SHP77 treated with DMSO at 0.1 percent for 48 hours (cell line): ENCODE data around the gene IL10.
A peak's percentile ranks its signal among the peaks of the same experiment; 100 is the strongest.

Experiments used
- DNase-seq: peaks from one replicate; lab custom pipeline; 2025; lab: John Stamatoyannopoulos, UW

IL10 gene

DNA sequence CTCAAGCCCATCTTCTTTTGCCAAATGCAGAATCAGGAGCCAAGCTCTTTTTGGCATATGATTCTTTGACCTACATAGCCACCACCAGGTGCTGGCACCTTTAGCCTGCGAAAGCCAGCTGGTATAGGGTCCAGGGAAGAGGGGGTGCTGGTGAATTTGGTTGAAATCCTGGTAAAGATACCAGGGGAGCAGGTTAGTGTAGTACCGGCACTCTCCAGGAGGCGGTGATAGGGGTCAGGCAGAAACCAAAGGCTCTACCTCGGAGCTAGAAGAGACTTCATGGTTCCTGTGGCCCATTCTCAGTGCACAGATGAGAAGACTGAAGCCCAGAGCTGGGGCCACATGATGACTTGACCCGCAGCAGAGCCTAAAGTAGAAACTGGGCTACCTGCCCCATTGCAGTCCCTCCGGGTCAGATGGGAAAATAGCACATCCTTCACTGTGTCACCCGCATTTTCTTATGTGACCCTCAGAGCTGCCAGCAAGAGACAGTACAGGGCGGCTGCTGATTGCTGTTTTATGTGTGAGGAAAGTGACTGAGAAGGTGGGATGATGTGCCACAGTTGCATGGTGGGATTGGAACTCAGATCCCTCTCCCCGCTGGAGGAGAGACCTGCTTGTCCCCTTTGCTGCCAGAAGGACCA is 37.7 kb downstream of the IL10 start:
- peak; percentile 22 for DNase-seq

DNA sequence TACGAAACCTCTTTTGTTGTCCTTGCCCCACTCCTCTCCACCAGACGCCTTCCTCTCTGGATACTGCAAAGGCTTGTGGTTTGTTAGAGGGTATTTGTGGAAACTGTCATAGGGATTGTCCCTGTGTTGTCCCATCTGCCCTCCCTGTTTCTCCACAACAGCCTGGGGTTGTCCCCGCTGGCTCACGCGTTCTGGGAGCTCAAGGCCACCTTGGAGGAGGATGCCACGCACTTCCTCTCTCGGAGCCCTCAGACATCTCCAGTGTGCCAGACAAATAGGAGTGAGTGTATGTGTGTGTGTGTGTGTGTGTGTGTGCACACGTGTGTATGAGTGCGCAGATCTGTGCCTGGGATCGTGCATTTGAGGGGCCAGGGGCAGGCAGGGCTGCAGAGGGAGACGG is 39.3 kb downstream of the IL10 start:
- DNase-seq, result no peak

DNA sequence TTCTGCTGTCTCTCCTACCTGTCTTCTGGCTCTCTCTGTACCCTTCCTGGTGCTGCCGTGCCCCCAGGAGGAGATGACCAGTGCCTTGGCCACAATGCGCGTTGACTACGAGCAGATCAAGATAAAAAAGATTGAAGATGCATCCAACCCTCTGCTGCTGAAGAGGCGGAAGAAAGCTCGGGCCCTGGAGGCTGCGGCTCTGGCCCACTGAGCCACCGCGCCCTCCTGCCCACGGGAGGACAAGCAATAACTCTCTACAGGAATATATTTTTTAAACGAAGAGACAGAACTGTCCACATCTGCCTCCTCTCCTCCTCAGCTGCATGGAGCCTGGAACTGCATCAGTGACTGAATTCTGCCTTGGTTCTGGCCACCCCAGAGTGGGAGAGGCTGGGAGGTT is 39.8 kb downstream of the IL10 start:
- no peak for DNase-seq

DNA sequence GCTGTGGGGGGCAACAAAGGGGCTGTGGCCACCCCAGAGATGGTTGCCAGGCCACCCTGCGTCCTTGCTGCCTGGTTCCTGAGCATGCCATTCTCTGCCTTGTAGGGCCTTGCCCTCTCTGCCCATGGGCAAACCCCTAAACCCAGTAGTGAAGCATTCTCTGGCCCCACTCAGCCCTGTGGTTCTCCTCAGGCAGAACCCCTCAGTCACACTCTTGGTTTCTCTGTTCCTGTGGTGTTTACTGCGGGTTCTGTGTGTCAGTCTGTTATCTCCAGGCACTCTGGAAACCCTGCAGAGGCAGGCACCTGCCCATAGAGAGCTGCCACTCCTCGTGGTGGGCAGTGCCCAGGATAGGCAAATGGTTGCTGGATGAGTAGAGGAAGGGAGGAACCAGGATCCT is 42.8 kb downstream of the IL10 start:
- DNase-seq, result no peak

DNA sequence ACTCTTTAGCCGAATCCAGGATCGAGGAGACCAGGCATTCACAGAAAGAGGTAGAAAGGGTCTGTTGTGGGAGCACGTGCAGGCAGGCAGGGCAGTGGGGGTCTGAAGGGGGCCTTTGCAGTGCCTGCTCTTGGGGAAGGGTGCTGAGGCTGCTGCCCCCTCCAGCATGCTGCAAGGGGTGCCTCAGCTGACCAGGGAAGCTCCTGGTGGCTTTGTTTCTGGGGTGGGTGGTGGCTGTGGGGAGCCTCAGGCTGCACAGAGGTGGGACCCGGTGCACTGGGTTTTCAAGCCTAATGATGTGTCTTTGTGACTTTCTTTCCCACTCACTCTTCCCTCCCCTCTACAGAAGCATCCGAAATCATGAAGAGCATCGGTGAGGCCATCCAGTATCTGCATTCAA is 43.2 kb downstream of the IL10 start:
- DNase-seq, result no peak

DNA sequence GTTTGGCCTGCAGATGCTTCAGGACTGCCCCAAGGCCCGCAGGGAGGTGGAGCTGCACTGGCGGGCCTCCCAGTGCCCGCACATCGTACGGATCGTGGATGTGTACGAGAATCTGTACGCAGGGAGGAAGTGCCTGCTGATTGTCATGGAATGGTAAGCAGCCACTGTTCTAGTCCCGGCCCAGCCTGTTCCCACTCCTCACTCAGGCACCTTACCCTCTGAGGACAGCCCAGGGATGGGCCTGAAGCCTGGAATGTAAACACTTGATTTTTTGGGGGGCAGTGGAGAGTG is 43.7 kb downstream of the IL10 start:
- no peak for DNase-seq

DNA sequence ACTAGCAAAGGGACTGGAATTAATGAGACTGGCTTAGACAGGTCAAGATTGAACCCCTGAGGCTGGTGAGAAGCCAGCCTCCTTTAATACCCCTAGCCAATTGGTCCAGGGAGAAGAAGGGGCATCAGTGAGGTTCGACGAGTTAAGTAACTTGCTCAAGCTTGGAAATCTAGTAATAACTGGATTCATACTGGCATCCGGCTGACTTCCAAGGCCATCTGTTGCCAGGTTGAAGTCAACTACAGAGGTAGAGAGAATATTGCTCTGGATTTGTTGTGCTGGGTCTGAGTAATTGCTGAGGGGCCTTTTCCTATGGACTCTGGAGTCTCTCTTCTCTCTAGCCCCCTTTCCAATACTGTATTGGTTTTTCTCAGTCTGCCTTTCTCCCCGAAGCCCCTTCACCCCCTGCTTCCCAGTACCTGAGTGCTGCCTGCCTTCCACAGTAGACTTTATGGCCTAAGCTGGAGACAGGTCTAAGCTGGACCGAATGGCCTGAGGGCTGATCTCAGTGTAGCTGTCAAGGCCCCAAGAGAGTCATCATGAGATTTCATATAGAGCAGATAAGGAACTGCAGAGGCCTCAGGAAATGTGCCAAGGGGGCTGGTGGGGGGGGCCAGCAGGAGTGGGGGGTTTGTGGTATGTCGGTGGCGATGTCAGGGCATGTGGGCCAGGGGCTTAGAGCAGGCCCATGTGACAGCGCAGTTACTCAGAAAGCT is 44.2 kb downstream of the IL10 start:
- DNase-seq, result no peak

DNA sequence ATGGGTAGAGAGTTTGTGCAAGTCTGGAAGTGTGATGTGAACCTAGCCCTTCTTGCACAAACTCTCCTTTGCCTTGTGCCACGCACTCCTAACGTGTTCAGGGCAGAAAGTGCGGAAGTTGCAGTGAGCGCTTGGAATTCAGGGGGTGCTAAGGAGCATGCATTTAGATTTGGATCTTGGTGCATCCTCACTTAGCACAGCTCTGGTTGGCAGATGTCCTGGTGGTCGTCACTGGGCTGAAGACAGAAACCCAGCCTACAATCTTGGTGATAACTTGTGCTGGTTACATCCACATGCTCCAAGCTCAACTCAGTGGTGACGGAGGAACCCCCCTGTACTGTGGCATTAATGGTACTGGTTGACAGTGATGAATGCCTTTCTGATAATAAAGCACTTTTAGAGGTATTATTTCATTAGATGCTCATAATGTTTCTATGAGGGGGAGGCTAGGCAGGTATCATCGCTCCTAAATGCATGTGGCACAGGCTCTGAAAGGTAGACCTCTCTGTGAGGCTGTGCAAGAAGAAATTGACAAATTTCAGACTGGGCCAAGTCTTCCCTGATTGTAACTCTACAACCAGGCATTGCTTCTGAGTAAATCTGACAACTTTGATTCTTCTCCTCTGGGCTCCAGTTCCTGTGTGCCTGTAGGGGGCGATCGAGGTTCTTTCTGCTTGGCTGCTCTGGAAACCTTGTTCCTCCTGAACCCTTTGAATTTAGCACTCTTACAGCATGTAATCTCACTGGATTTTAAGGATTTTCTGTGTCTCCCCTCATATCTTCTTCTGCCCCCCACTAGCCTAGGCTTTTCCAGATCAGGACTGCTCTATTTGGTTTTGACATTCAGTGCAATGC is 47.0 kb downstream of the IL10 start:
- DNase-seq, result no peak

DNA sequence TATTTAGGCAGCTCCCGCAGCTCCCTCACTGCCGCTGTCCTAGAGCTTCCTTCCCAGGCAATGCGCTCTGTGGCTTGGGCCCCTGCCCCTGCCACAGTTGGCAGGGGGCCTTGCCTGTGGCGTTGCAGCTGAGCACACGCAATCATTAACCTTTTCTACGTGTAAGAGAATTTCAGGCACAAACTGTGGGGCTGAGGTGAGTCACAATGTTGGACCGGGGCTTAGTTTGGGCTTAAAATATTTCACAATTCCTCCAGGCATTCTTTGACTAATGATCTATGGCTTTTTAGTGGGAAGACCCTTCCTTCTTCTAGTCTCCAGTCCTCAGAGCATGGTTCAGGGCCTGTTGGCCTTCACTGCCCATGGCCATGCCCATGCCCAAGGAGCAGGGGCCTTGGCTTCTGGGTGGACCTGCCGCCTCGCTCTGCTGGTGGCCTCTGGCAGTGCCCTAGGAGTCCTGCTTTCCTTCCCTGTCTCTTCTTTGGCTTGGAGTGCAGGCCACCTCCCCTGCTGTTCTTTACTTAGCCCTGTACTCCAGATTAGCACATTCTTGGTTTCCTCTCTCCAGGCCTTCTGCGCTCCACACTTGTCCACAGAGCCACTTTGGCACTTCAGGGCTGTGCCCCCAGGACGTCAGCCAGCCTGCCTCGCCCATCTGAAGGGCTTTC is 48.4 kb downstream of the IL10 start:
- no peak for DNase-seq

DNA sequence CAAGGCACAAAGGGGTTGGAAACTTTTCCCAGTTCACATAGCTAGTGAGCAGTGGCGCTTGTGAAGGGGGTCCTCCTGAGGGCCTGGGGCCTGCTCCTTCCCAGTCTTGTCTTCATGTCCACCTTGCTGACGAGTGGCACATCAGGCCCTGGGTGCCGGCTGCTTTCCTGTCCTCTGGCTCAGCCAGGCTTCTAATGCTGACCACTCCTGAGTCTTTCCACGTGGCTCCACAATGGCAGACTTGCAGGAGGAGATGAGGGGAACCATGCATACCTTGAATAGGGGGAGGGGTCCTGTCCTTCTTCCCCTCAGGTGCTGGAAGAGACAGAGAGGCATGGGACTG is 48.9 kb downstream of the IL10 start:
- no peak for DNase-seq

DNA sequence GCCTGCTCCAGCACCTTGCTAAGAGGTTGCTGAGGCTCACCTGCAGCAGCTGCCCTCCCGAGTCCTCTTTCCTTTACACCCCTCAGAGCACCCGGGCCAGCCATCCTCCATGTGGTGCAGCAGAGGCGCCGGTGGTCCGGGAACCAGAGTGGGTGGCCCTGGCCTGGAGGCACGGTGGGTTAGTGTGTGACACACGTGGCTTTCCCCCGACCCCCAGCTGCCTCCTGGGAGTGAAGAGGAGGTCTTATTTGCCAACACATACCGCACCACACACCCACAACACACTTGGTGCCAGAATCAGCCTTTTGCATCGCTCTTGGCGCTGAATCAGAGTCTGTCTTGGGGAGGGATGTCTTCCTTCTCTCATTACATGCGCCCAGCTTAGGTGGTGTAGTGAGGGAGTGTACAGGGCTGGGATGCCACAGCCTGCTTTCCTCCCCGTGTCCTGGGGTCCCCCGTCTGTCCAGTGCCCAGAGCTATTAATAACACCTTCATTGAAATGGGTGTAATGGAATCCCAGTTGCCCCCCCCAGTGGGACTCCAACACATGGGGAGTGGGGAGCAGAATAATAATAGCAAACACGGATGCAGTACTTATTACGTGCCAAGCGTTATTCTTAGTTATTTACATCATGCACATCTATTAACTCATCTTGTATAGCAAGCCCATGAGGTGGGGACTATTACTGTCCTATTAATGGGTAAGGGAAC is 49.4 kb downstream of the IL10 start:
- no peak for DNase-seq

DNA sequence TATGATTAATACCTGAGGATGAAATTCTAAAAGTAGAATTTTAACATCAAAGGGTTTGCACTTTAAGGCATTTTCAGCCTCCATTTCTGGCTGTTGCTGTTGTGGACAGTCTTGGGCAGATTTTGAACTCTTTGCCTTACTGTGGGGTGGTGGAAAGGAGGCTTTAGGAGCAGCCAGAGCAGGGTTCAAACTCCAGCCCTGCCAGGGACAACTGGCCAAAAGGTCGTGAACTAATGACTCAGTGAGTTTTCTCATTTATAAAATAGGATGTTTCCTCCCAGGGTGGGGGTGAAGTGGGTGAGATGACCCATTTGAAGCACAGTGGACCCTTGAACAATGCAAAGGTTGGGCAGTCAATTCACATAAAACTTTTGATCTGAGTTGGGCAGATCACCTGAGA is 50.8 kb downstream of the IL10 start:
- no peak for DNase-seq

DNA sequence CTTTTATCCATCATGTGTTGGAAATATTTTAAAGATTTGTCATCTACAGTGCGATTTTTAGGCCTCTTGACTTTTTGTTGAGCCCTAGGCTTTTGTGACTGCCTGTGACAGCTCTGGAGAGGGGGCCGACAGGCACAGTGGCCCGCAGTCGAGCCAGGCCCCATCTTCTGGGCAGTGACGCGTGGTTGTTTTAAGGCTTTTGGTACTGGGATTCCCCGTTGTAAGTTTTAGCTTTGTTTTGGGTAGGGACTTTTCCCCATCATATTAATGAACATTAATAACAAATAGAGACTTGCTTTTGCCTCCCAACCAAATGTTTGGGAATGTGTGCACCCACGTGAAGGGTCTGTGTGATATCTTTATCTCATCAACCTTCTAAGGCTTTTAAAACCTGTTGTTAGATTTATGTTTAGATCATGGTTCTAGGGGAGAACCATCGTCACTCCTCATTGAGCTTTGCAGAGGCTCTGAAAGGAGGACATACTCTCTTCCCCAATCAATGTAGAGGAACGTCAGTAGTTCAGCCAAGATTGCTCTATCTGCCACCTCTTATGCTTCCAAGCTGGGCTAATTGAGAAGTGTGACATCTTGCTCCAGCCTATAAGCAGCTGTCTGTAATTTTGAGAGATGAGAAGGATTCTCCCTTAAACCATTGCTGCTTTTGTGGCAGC is 53.0 kb downstream of the IL10 start:
- no peak for DNase-seq

DNA sequence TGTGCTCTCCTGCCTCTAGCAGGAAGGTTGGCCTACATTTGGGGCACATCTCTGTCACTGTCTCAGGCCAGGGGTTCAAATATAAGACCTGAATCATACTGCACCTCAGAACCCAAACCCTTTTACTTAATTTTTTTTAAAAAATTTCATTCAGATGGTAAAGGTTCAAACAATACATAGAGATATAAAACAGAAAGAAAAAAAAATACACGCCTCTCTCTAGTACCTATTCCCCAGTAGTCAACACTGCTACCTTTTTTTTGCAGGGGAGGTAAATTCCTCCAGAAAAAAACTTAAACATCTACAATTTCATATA is 54.7 kb downstream of the IL10 start:
- DNase-seq, result no peak
